ENCODE data around the gene XPNPEP3. TPM values are rescaled to one million over a fixed set of nuclear protein-coding genes. Genes with fewer than 3 reads are reported as not detected.

Gene XPNPEP3

Small RNA genes within 50 kb of the gene (small RNA-seq; reads per million reads assigned to genes)
- 5.0 reads per million, percentile 70 among the genes with 10 or more reads in this experiment for gene MIR4766 (ENCODE audit: insufficient read depth)
- gene RF00017 (ENCODE audit: insufficient read depth), result not detected
- gene RNU6-379P (ENCODE audit: insufficient read depth), result not detected
